Gastrocnemius medialis (tissue), 4 donors: ENCODE measurements around the gene AGAP3. TPM values are rescaled to one million over a fixed set of nuclear protein-coding genes. Genes with fewer than 3 reads are reported as not detected.

Experiments
- ATAC-seq, 2 donors: fragments of 150-250 bp; one replicate each; pipeline ENCODE4 v1.9.1; 2016
- DNase-seq, 2 donors: peaks; one replicate each; pipeline ENCODE4 v3.0.0-alpha.2; 2019
- H3K27ac ChIP-seq, 4 donors: fragments of 200-600 bp; sonication (generic); 1 replicate in 1 of 4; 2 replicates in 3 of 4; pipeline ENCODE4 v1.5.1; 2016 to 2018; ENCODE audit warnings: mild to moderate bottlenecking in 2 of 4, moderate library complexity in 1 of 4
- H3K27me3 ChIP-seq, 3 donors: fragments of 200-600 bp; sonication (generic) in 2 of 3; 1 replicate in 1 of 3; 2 replicates in 2 of 3; pipeline versions ENCODE4 v1.5.1 to v1.6.0; 2016 to 2019; ENCODE audit warnings: mild to moderate bottlenecking in 1 of 3, moderate library complexity in 1 of 3
- H3K36me3 ChIP-seq, 2 donors: fragments of 200-600 bp; sonication (generic) in 1 of 2; one replicate each; pipeline ENCODE4 v1.5.1; 2017 to 2018
- H3K4me1 ChIP-seq, 2 donors: fragments of 200-600 bp; sonication (generic) in 1 of 2; one replicate each; pipeline ENCODE4 v1.5.1; 2016 to 2017; ENCODE audit warnings: mild to moderate bottlenecking in 2 of 2
- H3K4me3 ChIP-seq, 4 donors: fragments of 200-600 bp; sonication (generic) in 3 of 4; 1 replicate in 1 of 4; 2 replicates in 3 of 4; pipeline ENCODE4 v1.5.1; 2016 to 2019; ENCODE audit warnings: mild to moderate bottlenecking in 2 of 4
- H3K9me3 ChIP-seq, 3 donors: fragments of 200-600 bp; sonication (generic) in 2 of 3; 1 replicate in 1 of 3; 2 replicates in 2 of 3; pipeline ENCODE4 v1.5.1; 2016 to 2019
- POLR2A ChIP-seq, 2 donors: fragments of 450-650 bp; IDR thresholded peaks; one replicate each; pipeline ENCODE4 v1.6.1; 2017; ENCODE audit warnings: antibody characterized with exemption in 2 of 2, mild to moderate bottlenecking in 2 of 2, moderate library complexity in 2 of 2
- in situ Hi-C, 4 donors: fragments of 200-750 bp; cut with MboI; loops; one replicate each; pipeline versions ENCODE4 v1.15.0 to v1.8.0; 2017; ENCODE audit warnings: low sequenced_read_pairs in 4 of 4
- intact Hi-C: fragments of 100-400 bp; cut with DNase I; formaldehyde crosslinking; loops from one replicate; pipeline ENCODE4 v1.15.1; 2023; ENCODE audit warnings: low total_unique reads
- total RNA-seq, 4 donors: library from RNA; depleted of rRNA; stranded (reverse); fragments of >200 nt; gene quantifications; one replicate each; pipeline versions ENCODE4 v1.1.0 to v1.2.3, GENCODE V29; 2016
- TF ChIP-seq, protein P1 (sequence below), 5 experiments: fragments of 450-650 bp in 3 of 5; fragments of 200-600 bp in 2 of 5; sonication (generic) in 2 of 5; IDR thresholded peaks in 4 of 5; conservative IDR thresholded peaks in 1 of 5; 1 replicate in 4 of 5; 2 replicates in 1 of 5; pipeline ENCODE4 v1.5.1; 2016 to 2019; ENCODE audit warnings: antibody characterized with exemption in 5 of 5, mild to moderate bottlenecking in 3 of 5, moderate library complexity in 3 of 5

AGAP3 gene
- total RNA-seq, 4 donors from 2014 or later = 31.1 to 65.3 (median 36.3) TPM

GRCh38 chr7:151137076-151137675 is 50.9 kb downstream of the AGAP3 start:
- H3K36me3 ChIP-seq = peaks cover 0 to 24% of the 10 kb centered on the region in 2 donors
- DNase-seq = peak in 1 of 2 donors; percentile 7
- H3K27me3 ChIP-seq = no peaks in the 10 kb centered on the region
- no peak overlapping the region for H3K4me3 ChIP-seq
- H3K27ac ChIP-seq = no peak overlapping the region
- peaks cover 0 to 3% of the 10 kb centered on the region in 2 donors for H3K4me1 ChIP-seq
- in situ Hi-C loops (no loop called here), intact Hi-C loops (no loop called here)
- TF ChIP-seq POLR2A (IDR thresholded peaks at IDR 0.05) = no peak
- TF ChIP-seq, protein P1, sequence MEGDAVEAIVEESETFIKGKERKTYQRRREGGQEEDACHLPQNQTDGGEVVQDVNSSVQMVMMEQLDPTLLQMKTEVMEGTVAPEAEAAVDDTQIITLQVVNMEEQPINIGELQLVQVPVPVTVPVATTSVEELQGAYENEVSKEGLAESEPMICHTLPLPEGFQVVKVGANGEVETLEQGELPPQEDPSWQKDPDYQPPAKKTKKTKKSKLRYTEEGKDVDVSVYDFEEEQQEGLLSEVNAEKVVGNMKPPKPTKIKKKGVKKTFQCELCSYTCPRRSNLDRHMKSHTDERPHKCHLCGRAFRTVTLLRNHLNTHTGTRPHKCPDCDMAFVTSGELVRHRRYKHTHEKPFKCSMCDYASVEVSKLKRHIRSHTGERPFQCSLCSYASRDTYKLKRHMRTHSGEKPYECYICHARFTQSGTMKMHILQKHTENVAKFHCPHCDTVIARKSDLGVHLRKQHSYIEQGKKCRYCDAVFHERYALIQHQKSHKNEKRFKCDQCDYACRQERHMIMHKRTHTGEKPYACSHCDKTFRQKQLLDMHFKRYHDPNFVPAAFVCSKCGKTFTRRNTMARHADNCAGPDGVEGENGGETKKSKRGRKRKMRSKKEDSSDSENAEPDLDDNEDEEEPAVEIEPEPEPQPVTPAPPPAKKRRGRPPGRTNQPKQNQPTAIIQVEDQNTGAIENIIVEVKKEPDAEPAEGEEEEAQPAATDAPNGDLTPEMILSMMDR (IDR thresholded peaks at IDR 0.05 in 4 of 5, conservative IDR thresholded peaks at IDR 0.05 in 1 of 5) = no peak
- no peaks in the 10 kb centered on the region for H3K9me3 ChIP-seq
- ATAC-seq = no peak

DNA sequence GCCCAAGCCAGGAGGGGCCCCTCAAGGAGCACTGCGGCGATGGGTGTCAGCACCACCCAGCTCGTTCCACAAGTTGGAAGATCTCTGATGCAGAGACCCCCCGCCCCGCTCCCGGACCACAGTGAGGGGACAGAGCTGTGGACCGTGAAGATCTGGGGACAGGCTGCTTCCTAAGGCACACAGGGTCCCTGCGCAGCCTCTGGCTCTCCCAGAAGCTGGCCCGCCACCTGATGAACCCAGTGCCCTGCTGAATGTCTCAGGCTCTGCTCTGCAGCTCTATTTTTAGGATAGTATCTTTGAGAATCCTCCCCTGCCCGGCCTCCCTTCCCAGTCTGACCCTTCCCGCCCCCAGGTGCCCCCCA is 51.5 kb downstream of the AGAP3 start:
- H3K36me3 ChIP-seq = peaks cover 0 to 20% of the 10 kb centered on the region in 2 donors
- ATAC-seq = no peak
- in situ Hi-C loops = no loop called here
- H3K4me3 ChIP-seq = no peak overlapping the region
- no peak for TF ChIP-seq POLR2A (IDR thresholded peaks at IDR 0.05)
- TF ChIP-seq, protein P1 (IDR thresholded peaks at IDR 0.05 in 4 of 5, conservative IDR thresholded peaks at IDR 0.05 in 1 of 5) = no peak
- DNase-seq = peak in 1 of 2 donors; percentile 4
- peaks cover 0 to 3% of the 10 kb centered on the region in 2 donors for H3K4me1 ChIP-seq
- H3K9me3 ChIP-seq = no peaks in the 10 kb centered on the region
- H3K27ac ChIP-seq = no peak overlapping the region
- intact Hi-C loops = no loop called here
- H3K27me3 ChIP-seq = no peaks in the 10 kb centered on the region

DNA sequence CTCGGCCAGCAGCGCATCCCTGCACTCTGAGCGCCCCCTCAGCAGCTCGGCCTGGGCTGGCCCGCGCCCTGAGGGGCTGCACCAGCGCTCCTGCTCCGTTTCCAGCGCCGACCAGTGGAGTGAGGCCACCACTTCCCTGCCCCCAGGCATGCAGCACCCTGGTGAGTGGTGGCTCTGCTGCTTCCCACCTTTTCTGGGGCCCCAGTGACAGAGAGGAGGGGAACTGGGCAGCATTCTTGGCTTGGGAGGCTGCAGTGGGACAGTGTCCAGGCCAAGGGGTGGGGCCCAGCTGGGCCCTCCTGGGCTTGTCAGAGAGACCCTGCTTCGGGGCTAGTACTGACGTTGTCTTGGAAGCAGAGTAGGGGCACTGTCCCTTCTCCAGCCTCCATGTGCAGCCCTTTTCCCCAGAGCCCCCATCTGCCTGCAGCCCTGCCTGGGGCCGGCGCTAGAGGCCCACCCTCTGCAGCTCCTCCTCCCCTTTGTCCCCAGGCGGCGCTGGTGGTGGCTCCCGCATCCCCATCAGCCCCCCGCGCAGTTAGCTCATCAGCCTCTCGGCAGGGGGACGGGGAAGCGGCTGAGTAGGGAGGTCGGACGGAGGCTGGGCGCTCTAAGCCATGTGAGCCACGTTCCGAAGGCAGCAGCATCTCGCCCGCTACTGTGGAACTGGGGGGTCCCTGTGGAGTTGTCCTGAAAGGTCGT is 52.0 kb downstream of the AGAP3 start:
- Histone ChIP-seq H3K4me1 (peaks cover 0 to 3% of the 10 kb centered on the region in 2 donors), H3K4me3 (no peak overlapping the region), H3K36me3 (peaks cover 0 to 15% of the 10 kb centered on the region in 2 donors), H3K27me3 (no peaks in the 10 kb centered on the region), H3K9me3 (no peaks in the 10 kb centered on the region), H3K27ac (no peak overlapping the region)
- DNase-seq (peak in 1 of 2 donors; percentile 8), ATAC-seq (no peak)
- intact Hi-C loops (no loop called here), in situ Hi-C loops (no loop called here)
- TF ChIP-seq, protein P1 (IDR thresholded peaks at IDR 0.05 in 4 of 5, conservative IDR thresholded peaks at IDR 0.05 in 1 of 5) = no peak
- TF ChIP-seq POLR2A (IDR thresholded peaks at IDR 0.05) = no peak

GRCh38 chr7:151139071-151139790 is 53.0 kb downstream of the AGAP3 start:
- TF ChIP-seq POLR2A (IDR thresholded peaks at IDR 0.05) = no peak
- no peak for ATAC-seq
- H3K4me1 ChIP-seq = peaks cover 0 to 3% of the 10 kb centered on the region in 2 donors
- peaks cover 0 to 9% of the 10 kb centered on the region in 2 donors for H3K36me3 ChIP-seq
- H3K27me3 ChIP-seq = no peaks in the 10 kb centered on the region
- in situ Hi-C loops (no loop called here), intact Hi-C loops (no loop called here)
- H3K27ac ChIP-seq = no peak overlapping the region
- peak in 1 of 2 donors; percentile 6 for DNase-seq
- no peak overlapping the region for H3K4me3 ChIP-seq
- no peaks in the 10 kb centered on the region for H3K9me3 ChIP-seq

- TF ChIP-seq, protein P1 (IDR thresholded peaks at IDR 0.05 in 4 of 5, conservative IDR thresholded peaks at IDR 0.05 in 1 of 5) = no peak
- TF ChIP-seq POLR2A (IDR thresholded peaks at IDR 0.05) = no peak
- Histone ChIP-seq H3K4me3 (no peak overlapping the region), H3K27ac (no peak overlapping the region), H3K27me3 (no peaks in the 10 kb centered on the region), H3K36me3 (peaks cover 0 to 9% of the 10 kb centered on the region in 2 donors), H3K9me3 (no peaks in the 10 kb centered on the region), H3K4me1 (no peaks in the 10 kb centered on the region)
- in situ Hi-C loops (no loop called here), intact Hi-C loops (no loop called here)
- DNase-seq (no peak), ATAC-seq (no peak)
These were observed 53.5 kb downstream of the AGAP3 start for GRCh38 chr7:151139791-151140190.
